ENCODE measurements around the gene MMS22L. TPM values are rescaled to one million over a fixed set of nuclear protein-coding genes. Genes with fewer than 3 reads are reported as not detected.
"Not testable (repeated sequence)": the region's sequence is repeated elsewhere in the genome, so short reads cannot be mapped to it uniquely, and the experiment has no call there.

Gene MMS22L
- total and polyA plus RNA-seq, 4 donors: 0.50 to 10.8 (median 4.1) TPM

DNA sequence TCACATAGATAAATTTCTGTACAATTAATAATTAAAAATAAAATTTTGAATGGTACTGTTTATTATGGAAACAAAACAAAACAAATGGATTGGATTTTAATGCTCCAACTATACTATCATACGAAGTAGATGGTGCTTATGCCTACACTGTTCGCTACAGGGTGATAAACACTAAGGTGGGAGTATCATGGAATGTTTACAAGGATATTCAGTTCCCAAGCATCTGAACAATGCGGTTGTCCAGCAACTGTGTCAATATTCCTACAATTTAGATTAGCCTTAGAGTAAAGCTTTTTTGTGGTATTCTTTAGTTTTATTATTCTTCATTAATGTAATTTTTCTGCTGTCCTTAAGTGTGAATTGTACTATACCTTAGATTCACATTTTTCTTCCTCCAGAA lies 105.1 kb downstream of the MMS22L start:
- no peak for DNase-seq
- H3K27ac ChIP-seq (ENCODE audit: low read depth in 1 of 2, low read length in 2 of 2): no peak overlapping the region
- ATAC-seq (ENCODE audit: low FRiP score): no peak
- intact Hi-C loops (cut with DNase I): no loop called here
- WGBS, 2 donors: 90 to 96% methylated on average over 3 of the region's 3 CpGs
- no peak overlapping the region for H3K4me3 ChIP-seq (ENCODE audit: low read length in 2 of 2)
- peaks cover 0 to 4% of the 10 kb centered on the region in 2 donors for H3K36me3 ChIP-seq (ENCODE audit: control insufficient read depth in 1 of 2, insufficient read depth in 2 of 2, low read length in 1 of 2)
- no peaks in the 10 kb centered on the region for H3K4me1 ChIP-seq (ENCODE audit: control insufficient read depth in 1 of 2, insufficient read depth in 2 of 2, low read length in 2 of 2)
- no peaks in the 10 kb centered on the region for H3K9me3 ChIP-seq (ENCODE audit: control insufficient read depth, low read length)
- H3K27me3 ChIP-seq (ENCODE audit: control insufficient read depth in 1 of 2, insufficient read depth in 2 of 2, low read length in 1 of 2): no peaks in the 10 kb centered on the region

DNA sequence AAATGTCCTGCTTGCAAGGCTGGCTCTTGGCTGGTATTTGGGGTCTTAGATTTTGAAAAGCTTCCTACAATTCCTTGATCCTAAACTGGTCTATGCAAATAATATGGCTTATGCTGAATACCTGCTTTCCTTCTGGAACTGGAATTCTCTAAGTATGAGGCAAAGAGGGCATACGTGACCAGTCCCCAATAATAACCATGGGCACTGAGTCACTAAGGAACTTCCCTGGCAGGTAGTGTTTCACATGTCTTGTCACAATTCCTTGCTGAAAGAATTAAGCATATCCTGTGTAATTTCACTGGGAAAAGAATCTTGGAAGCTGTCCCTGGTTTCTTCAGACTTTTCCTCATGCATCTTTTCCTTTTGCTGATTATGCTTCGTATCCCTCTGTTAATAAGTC lies 106.5 kb downstream of the MMS22L start:
- WGBS, 2 donors: 74 to 85% methylated on average over 2 of the region's 2 CpGs
- intact Hi-C loops (cut with DNase I): no loop called here
- H3K27me3 ChIP-seq (ENCODE audit: control insufficient read depth in 1 of 2, insufficient read depth in 2 of 2, low read length in 1 of 2): no peaks in the 10 kb centered on the region
- ATAC-seq (ENCODE audit: low FRiP score) (no peak), DNase-seq (no peak)
- H3K9me3 ChIP-seq (ENCODE audit: control insufficient read depth, low read length): no peaks in the 10 kb centered on the region
- no peak overlapping the region for H3K27ac ChIP-seq (ENCODE audit: low read depth in 1 of 2, low read length in 2 of 2)
- H3K4me1 ChIP-seq (ENCODE audit: control insufficient read depth in 1 of 2, insufficient read depth in 2 of 2, low read length in 2 of 2): no peaks in the 10 kb centered on the region
- H3K36me3 ChIP-seq (ENCODE audit: control insufficient read depth in 1 of 2, insufficient read depth in 2 of 2, low read length in 1 of 2): peaks cover 0 to 4% of the 10 kb centered on the region in 2 donors
- H3K4me3 ChIP-seq (ENCODE audit: low read length in 2 of 2): no peak overlapping the region

- WGBS, 2 donors: 84 to 85% methylated on average over 4 of the region's 4 CpGs
- no peaks in the 10 kb centered on the region for H3K9me3 ChIP-seq (ENCODE audit: control insufficient read depth, low read length)
- H3K27me3 ChIP-seq (ENCODE audit: control insufficient read depth in 1 of 2, insufficient read depth in 2 of 2, low read length in 1 of 2): no peaks in the 10 kb centered on the region
- no peaks in the 10 kb centered on the region for H3K4me1 ChIP-seq (ENCODE audit: control insufficient read depth in 1 of 2, insufficient read depth in 2 of 2, low read length in 2 of 2)
- peaks cover 0 to 4% of the 10 kb centered on the region in 2 donors for H3K36me3 ChIP-seq (ENCODE audit: control insufficient read depth in 1 of 2, insufficient read depth in 2 of 2, low read length in 1 of 2)
- intact Hi-C loops (cut with DNase I): no loop called here
- H3K27ac ChIP-seq (ENCODE audit: low read depth in 1 of 2, low read length in 2 of 2): no peak overlapping the region
- ATAC-seq (ENCODE audit: low FRiP score): no peak
- no peak overlapping the region for H3K4me3 ChIP-seq (ENCODE audit: low read length in 2 of 2)
- no peak for DNase-seq
Observed at GRCh38 chr6:97175806-97176205, 107.2 kb downstream of the MMS22L start.

DNA sequence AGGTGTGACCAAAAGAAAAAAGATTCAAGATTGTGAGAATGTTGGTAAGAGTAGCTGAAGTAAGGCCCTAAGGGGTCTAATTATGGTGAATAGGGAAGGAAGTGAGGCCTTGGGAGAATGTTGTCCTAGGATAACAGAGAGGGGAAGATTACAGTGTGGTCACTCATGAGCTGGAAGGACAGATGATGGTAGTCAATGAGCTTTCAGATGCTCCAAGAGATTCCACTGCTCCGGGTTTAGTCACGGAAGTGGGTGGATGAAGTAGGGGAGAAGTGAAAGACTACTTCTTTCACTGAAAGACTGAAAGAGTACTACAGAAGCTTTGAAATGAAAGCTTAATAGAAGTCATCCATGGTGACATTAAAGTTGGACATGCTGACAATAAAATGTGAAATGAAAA lies 108.5 kb downstream of the MMS22L start:
- intact Hi-C loops (cut with DNase I): no loop called here
- no peak for DNase-seq
- Histone ChIP-seq H3K27ac (ENCODE audit: low read depth in 1 of 2, low read length in 2 of 2) (no peak overlapping the region), H3K4me1 (ENCODE audit: control insufficient read depth in 1 of 2, insufficient read depth in 2 of 2, low read length in 2 of 2) (no peaks in the 10 kb centered on the region), H3K4me3 (ENCODE audit: low read length in 2 of 2) (no peak overlapping the region), H3K9me3 (ENCODE audit: control insufficient read depth, low read length) (no peaks in the 10 kb centered on the region), H3K27me3 (ENCODE audit: control insufficient read depth in 1 of 2, insufficient read depth in 2 of 2, low read length in 1 of 2) (no peaks in the 10 kb centered on the region), H3K36me3 (ENCODE audit: control insufficient read depth in 1 of 2, insufficient read depth in 2 of 2, low read length in 1 of 2) (peaks cover 0 to 4% of the 10 kb centered on the region in 2 donors)
- ATAC-seq (ENCODE audit: low FRiP score): no peak
- WGBS, 2 donors: 95 to 100% methylated on average over 2 of the region's 2 CpGs

DNA sequence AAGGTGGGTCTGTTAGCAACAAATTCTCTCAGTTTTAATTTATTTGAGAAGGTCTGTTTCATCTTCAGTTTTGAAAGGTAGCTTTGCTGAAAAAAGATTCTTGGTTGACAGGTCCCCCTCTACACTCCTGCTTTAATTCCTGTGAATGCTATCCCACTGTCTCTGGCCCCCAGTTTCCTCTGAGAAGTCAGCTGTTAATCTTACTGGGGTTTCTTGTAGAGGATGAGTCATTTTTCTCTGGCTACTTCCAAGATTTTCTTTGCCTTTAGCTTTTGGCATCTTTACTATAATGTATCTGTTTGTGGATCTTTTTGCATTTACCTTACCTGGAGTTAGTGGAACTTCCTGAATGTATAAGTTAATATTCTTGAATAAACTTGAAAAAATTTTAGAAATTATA lies 122.7 kb downstream of the MMS22L start:
- Histone ChIP-seq H3K27ac (ENCODE audit: low read depth in 1 of 2, low read length in 2 of 2) (no peak overlapping the region), H3K36me3 (ENCODE audit: control insufficient read depth in 1 of 2, insufficient read depth in 2 of 2, low read length in 1 of 2) (no peaks in the 10 kb centered on the region), H3K27me3 (ENCODE audit: control insufficient read depth in 1 of 2, insufficient read depth in 2 of 2, low read length in 1 of 2) (no peaks in the 10 kb centered on the region), H3K4me3 (ENCODE audit: low read length in 2 of 2) (no peak overlapping the region), H3K4me1 (ENCODE audit: control insufficient read depth in 1 of 2, insufficient read depth in 2 of 2, low read length in 2 of 2) (no peaks in the 10 kb centered on the region), H3K9me3 (ENCODE audit: control insufficient read depth, low read length) (no peaks in the 10 kb centered on the region)
- DNase-seq (no peak), ATAC-seq (ENCODE audit: low FRiP score) (no peak)
- intact Hi-C loops (cut with DNase I): no loop called here

- H3K9me3 ChIP-seq (ENCODE audit: control insufficient read depth, low read length); H3K4me3 ChIP-seq (ENCODE audit: low read length in 2 of 2); DNase-seq; ATAC-seq (ENCODE audit: low FRiP score); H3K36me3 ChIP-seq (ENCODE audit: control insufficient read depth in 1 of 2, insufficient read depth in 2 of 2, low read length in 1 of 2); intact Hi-C loops (cut with DNase I); H3K27me3 ChIP-seq (ENCODE audit: control insufficient read depth in 1 of 2, insufficient read depth in 2 of 2, low read length in 1 of 2); H3K27ac ChIP-seq (ENCODE audit: low read depth in 1 of 2, low read length in 2 of 2); H3K4me1 ChIP-seq (ENCODE audit: control insufficient read depth in 1 of 2, insufficient read depth in 2 of 2, low read length in 2 of 2): not testable (repeated sequence)
- 98% methylated on average over 5 of the region's 5 CpGs for WGBS, 2 donors
Observed at GRCh38 chr6:97155447-97155846, 127.6 kb downstream of the MMS22L start.

- ATAC-seq (ENCODE audit: low FRiP score): no peak
- H3K27ac ChIP-seq (ENCODE audit: low read depth in 1 of 2, low read length in 2 of 2): no peak overlapping the region
- intact Hi-C loops (cut with DNase I): no loop called here
- no peaks in the 10 kb centered on the region for H3K27me3 ChIP-seq (ENCODE audit: control insufficient read depth in 1 of 2, insufficient read depth in 2 of 2, low read length in 1 of 2)
- no peaks in the 10 kb centered on the region for H3K36me3 ChIP-seq (ENCODE audit: control insufficient read depth in 1 of 2, insufficient read depth in 2 of 2, low read length in 1 of 2)
- H3K9me3 ChIP-seq (ENCODE audit: control insufficient read depth, low read length): no peaks in the 10 kb centered on the region
- H3K4me3 ChIP-seq (ENCODE audit: low read length in 2 of 2): no peak overlapping the region
- no peaks in the 10 kb centered on the region for H3K4me1 ChIP-seq (ENCODE audit: control insufficient read depth in 1 of 2, insufficient read depth in 2 of 2, low read length in 2 of 2)
- DNase-seq: no peak
- WGBS, 2 donors: 95 to 96% methylated on average over 3 of the region's 3 CpGs
Observed at GRCh38 chr6:97154015-97154414, 129.0 kb downstream of the MMS22L start.

GRCh38 chr6:97151601-97152000 lies 131.4 kb downstream of the MMS22L start:
- DNase-seq: no peak
- intact Hi-C loops (cut with DNase I): no loop called here
- Histone ChIP-seq H3K9me3 (ENCODE audit: control insufficient read depth, low read length) (no peaks in the 10 kb centered on the region), H3K27ac (ENCODE audit: low read depth in 1 of 2, low read length in 2 of 2) (no peak overlapping the region), H3K4me3 (ENCODE audit: low read length in 2 of 2) (no peak overlapping the region), H3K27me3 (ENCODE audit: control insufficient read depth in 1 of 2, insufficient read depth in 2 of 2, low read length in 1 of 2) (no peaks in the 10 kb centered on the region), H3K36me3 (ENCODE audit: control insufficient read depth in 1 of 2, insufficient read depth in 2 of 2, low read length in 1 of 2) (peaks cover 0 to 3% of the 10 kb centered on the region in 2 donors), H3K4me1 (ENCODE audit: control insufficient read depth in 1 of 2, insufficient read depth in 2 of 2, low read length in 2 of 2) (no peaks in the 10 kb centered on the region)
- no peak for ATAC-seq (ENCODE audit: low FRiP score)

- Histone ChIP-seq H3K4me1 (ENCODE audit: control insufficient read depth in 1 of 2, insufficient read depth in 2 of 2, low read length in 2 of 2) (no peaks in the 10 kb centered on the region), H3K27ac (ENCODE audit: low read depth in 1 of 2, low read length in 2 of 2) (no peak overlapping the region), H3K4me3 (ENCODE audit: low read length in 2 of 2) (no peak overlapping the region), H3K27me3 (ENCODE audit: control insufficient read depth in 1 of 2, insufficient read depth in 2 of 2, low read length in 1 of 2) (no peaks in the 10 kb centered on the region), H3K9me3 (ENCODE audit: control insufficient read depth, low read length) (no peaks in the 10 kb centered on the region), H3K36me3 (ENCODE audit: control insufficient read depth in 1 of 2, insufficient read depth in 2 of 2, low read length in 1 of 2) (peaks cover 0 to 3% of the 10 kb centered on the region in 2 donors)
- intact Hi-C loops (cut with DNase I): no loop called here
- no peak for ATAC-seq (ENCODE audit: low FRiP score)
- DNase-seq: no peak
- WGBS, 2 donors: 95 to 96% methylated on average over 3 of the region's 3 CpGs
Observed at GRCh38 chr6:97150932-97151331, 132.1 kb downstream of the MMS22L start.
